ENCODE results near the gene RUSC1.
A peak's percentile ranks its signal among the peaks of the same experiment; 100 is the strongest.

The RUSC1 gene

DNA sequence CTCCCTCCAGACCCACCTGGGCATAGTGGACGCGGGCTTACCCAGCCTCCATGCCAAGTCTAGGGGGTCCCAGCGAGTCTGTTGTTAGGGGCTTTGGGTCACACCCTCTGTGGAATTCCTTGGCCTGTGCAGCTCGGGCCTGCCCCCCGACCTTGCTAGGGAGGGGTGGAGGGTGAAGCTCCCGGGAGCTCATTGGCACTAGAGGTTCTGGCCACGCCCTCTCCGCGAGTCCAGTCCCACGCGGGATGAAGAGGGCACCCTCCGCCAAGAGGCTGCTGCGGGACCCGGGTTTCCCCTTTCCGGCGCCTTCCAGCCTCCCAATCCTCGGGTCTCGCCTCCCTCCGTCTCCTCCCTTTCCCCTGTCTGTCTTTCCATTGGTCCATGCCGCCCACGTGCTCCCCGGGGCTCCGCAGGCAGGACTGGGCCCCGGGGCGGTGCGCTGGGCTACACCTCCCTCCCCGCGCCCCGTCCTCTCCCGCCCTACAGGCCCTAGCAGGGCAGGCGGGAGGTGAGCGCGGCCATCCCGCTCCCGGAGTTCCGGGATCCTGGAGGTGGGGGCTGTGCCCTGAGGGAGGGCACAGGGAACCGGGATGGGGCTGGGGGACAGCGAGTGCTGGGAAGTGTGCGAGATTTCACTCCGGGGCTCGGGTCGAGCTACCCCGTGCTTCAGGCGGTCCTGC is 3.5 kb downstream of the RUSC1 start (continued):
- TF ChIP-seq ZBTB8A (tag by site-specific recombination; IDR thresholded peaks at IDR 0.05) (peak; percentile 100), ZNF623 (tag by site-specific recombination; IDR thresholded peaks at IDR 0.05) (no peak), ZNF501 (tag by site-specific recombination; IDR thresholded peaks at IDR 0.05) (peak; percentile 76; the same call in 1 of the 2 replicates), ZNF37A (tag by site-specific recombination; IDR thresholded peaks at IDR 0.05) (no peak), ZNF768 (tag by site-specific recombination; IDR thresholded peaks at IDR 0.05) (no peak; the same call in 1 of the 2 replicates), ZNF514 (tag by site-specific recombination; IDR thresholded peaks at IDR 0.05) (no peak), SP7 (tag by site-specific recombination; IDR thresholded peaks at IDR 0.05) (peak; percentile 48), YY1 (tag by site-specific recombination; IDR thresholded peaks at IDR 0.05) (no peak), ZNF776 (tag by site-specific recombination; IDR thresholded peaks at IDR 0.05; ENCODE audit: borderline replicate concordance) (no peak), ZNF76 (tag by site-specific recombination; IDR thresholded peaks at IDR 0.05; ENCODE audit: borderline replicate concordance, low read depth) (no peak; the same call in 1 of the 2 replicates), GLI2 (tag by site-specific recombination; IDR thresholded peaks at IDR 0.05; ENCODE audit: borderline replicate concordance, low read depth) (no peak), ZNF843 (tag by site-specific recombination; IDR thresholded peaks at IDR 0.05) (peak; percentile 6; the same call in 1 of the 2 replicates), MYNN (tag by site-specific recombination; IDR thresholded peaks at IDR 0.05; ENCODE audit: borderline replicate concordance) (no peak), ZNF416 (tag by site-specific recombination; IDR thresholded peaks at IDR 0.05) (no peak), ZNF302 (tag by site-specific recombination; IDR thresholded peaks at IDR 0.05; ENCODE audit: low read depth) (no peak), ZNF114 (tag by site-specific recombination; IDR thresholded peaks at IDR 0.05) (no peak), ZNF621 (tag by site-specific recombination; IDR thresholded peaks at IDR 0.05) (no peak), ZNF596 (tag by site-specific recombination; IDR thresholded peaks at IDR 0.05) (no peak), ZNF169 (tag by site-specific recombination; IDR thresholded peaks at IDR 0.05) (no peak), ZNF175 (tag by site-specific recombination; IDR thresholded peaks at IDR 0.05) (no peak)
- TF ChIP-seq, protein P1, sequence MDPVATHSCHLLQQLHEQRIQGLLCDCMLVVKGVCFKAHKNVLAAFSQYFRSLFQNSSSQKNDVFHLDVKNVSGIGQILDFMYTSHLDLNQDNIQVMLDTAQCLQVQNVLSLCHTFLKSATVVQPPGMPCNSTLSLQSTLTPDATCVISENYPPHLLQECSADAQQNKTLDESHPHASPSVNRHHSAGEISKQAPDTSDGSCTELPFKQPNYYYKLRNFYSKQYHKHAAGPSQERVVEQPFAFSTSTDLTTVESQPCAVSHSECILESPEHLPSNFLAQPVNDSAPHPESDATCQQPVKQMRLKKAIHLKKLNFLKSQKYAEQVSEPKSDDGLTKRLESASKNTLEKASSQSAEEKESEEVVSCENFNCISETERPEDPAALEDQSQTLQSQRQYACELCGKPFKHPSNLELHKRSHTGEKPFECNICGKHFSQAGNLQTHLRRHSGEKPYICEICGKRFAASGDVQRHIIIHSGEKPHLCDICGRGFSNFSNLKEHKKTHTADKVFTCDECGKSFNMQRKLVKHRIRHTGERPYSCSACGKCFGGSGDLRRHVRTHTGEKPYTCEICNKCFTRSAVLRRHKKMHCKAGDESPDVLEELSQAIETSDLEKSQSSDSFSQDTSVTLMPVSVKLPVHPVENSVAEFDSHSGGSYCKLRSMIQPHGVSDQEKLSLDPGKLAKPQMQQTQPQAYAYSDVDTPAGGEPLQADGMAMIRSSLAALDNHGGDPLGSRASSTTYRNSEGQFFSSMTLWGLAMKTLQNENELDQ (tag by site-specific recombination; IDR thresholded peaks at IDR 0.05; ENCODE audit: low read depth): no peak
- TF ChIP-seq, protein P2, sequence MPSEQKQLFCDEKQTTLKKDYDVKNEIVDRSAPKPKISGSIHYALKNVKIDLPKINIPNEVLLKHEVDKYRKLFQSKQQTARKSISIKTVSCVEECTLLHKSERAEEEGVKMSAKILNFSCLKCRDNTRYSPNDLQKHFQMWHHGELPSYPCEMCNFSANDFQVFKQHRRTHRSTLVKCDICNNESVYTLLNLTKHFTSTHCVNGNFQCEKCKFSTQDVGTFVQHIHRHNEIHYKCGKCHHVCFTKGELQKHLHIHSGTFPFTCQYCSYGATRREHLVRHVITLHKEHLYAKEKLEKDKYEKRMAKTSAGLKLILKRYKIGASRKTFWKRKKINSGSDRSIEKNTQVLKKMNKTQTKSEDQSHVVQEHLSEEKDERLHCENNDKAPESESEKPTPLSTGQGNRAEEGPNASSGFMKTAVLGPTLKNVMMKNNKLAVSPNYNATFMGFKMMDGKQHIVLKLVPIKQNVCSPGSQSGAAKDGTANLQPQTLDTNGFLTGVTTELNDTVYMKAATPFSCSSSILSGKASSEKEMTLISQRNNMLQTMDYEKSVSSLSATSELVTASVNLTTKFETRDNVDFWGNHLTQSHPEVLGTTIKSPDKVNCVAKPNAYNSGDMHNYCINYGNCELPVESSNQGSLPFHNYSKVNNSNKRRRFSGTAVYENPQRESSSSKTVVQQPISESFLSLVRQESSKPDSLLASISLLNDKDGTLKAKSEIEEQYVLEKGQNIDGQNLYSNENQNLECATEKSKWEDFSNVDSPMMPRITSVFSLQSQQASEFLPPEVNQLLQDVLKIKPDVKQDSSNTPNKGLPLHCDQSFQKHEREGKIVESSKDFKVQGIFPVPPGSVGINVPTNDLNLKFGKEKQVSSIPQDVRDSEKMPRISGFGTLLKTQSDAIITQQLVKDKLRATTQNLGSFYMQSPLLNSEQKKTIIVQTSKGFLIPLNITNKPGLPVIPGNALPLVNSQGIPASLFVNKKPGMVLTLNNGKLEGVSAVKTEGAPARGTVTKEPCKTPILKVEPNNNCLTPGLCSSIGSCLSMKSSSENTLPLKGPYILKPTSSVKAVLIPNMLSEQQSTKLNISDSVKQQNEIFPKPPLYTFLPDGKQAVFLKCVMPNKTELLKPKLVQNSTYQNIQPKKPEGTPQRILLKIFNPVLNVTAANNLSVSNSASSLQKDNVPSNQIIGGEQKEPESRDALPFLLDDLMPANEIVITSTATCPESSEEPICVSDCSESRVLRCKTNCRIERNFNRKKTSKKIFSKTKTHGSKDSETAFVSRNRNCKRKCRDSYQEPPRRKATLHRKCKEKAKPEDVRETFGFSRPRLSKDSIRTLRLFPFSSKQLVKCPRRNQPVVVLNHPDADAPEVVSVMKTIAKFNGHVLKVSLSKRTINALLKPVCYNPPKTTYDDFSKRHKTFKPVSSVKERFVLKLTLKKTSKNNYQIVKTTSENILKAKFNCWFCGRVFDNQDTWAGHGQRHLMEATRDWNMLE (tag by site-specific recombination; conservative IDR thresholded peaks at IDR 0.05; ENCODE audit: low read depth): no peak
- TF ChIP-seq, protein P3, sequence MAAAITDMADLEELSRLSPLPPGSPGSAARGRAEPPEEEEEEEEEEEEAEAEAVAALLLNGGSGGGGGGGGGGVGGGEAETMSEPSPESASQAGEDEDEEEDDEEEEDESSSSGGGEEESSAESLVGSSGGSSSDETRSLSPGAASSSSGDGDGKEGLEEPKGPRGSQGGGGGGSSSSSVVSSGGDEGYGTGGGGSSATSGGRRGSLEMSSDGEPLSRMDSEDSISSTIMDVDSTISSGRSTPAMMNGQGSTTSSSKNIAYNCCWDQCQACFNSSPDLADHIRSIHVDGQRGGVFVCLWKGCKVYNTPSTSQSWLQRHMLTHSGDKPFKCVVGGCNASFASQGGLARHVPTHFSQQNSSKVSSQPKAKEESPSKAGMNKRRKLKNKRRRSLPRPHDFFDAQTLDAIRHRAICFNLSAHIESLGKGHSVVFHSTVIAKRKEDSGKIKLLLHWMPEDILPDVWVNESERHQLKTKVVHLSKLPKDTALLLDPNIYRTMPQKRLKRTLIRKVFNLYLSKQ (tag by site-specific recombination; IDR thresholded peaks at IDR 0.05; ENCODE audit: borderline replicate concordance): no peak
- TF ChIP-seq, protein P4, sequence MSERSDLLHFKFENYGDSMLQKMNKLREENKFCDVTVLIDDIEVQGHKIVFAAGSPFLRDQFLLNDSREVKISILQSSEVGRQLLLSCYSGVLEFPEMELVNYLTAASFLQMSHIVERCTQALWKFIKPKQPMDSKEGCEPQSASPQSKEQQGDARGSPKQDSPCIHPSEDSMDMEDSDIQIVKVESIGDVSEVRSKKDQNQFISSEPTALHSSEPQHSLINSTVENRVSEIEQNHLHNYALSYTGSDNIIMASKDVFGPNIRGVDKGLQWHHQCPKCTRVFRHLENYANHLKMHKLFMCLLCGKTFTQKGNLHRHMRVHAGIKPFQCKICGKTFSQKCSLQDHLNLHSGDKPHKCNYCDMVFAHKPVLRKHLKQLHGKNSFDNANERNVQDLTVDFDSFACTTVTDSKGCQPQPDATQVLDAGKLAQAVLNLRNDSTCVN (tag by site-specific recombination; optimal IDR thresholded peaks at IDR 0.05): peak; percentile 79
- TF ChIP-seq, protein P5, sequence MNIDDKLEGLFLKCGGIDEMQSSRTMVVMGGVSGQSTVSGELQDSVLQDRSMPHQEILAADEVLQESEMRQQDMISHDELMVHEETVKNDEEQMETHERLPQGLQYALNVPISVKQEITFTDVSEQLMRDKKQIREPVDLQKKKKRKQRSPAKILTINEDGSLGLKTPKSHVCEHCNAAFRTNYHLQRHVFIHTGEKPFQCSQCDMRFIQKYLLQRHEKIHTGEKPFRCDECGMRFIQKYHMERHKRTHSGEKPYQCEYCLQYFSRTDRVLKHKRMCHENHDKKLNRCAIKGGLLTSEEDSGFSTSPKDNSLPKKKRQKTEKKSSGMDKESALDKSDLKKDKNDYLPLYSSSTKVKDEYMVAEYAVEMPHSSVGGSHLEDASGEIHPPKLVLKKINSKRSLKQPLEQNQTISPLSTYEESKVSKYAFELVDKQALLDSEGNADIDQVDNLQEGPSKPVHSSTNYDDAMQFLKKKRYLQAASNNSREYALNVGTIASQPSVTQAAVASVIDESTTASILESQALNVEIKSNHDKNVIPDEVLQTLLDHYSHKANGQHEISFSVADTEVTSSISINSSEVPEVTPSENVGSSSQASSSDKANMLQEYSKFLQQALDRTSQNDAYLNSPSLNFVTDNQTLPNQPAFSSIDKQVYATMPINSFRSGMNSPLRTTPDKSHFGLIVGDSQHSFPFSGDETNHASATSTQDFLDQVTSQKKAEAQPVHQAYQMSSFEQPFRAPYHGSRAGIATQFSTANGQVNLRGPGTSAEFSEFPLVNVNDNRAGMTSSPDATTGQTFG (tag by site-specific recombination; IDR thresholded peaks at IDR 0.05; ENCODE audit: borderline replicate concordance): no peak
- TF ChIP-seq, protein P6, sequence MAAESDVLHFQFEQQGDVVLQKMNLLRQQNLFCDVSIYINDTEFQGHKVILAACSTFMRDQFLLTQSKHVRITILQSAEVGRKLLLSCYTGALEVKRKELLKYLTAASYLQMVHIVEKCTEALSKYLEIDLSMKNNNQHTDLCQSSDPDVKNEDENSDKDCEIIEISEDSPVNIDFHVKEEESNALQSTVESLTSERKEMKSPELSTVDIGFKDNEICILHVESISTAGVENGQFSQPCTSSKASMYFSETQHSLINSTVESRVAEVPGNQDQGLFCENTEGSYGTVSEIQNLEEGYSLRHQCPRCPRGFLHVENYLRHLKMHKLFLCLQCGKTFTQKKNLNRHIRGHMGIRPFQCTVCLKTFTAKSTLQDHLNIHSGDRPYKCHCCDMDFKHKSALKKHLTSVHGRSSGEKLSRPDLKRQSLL (tag by site-specific recombination; IDR thresholded peaks at IDR 0.05): no peak
